Endothelial cell of umbilical vein (primary cell): ENCODE data around the gene FIBCD1. TPM values are rescaled to one million over a fixed set of nuclear protein-coding genes. Genes with fewer than 3 reads are reported as not detected.
"Not testable (repeated sequence)": the region's sequence is repeated elsewhere in the genome, so short reads cannot be mapped to it uniquely, and the experiment has no call there.

ENCODE experiments used
- BruUV-seq: library from RNA; stranded (reverse); fragments of 400-500 nt; replicated peaks from 2 replicates; lab custom pipeline; 2021; lab: Mats Ljungman, UMichigan
- CTCF ChIA-PET: fragments of 300-600, 350-600 bp; sonication (Branson Sonifier 250); formaldehyde crosslinking; loops from one replicate; lab custom pipeline; 2021; ENCODE audit warnings: antibody characterized with exemption, inconsistent platforms; lab: Charles Lee
- POLR2A ChIA-PET: fragments of 300-600, 350-600 bp; sonication (Branson Sonifier 250); formaldehyde crosslinking; loops from one replicate; lab custom pipeline; 2021; ENCODE audit warnings: antibody characterized with exemption, inconsistent platforms; lab: Charles Lee
- DNase-seq: peaks from one replicate; pipeline ENCODE4 v3.0.0-alpha.2; 2011; ENCODE audit warnings: low read depth, low spot score
- FAIRE-seq: peaks from 2 replicates; lab custom pipeline; 2011; peaks lifted over from hg19 to GRCh38; lab: Jason Lieb, UNC
- H2AFZ ChIP-seq: 2 replicates; pipeline ENCODE4 v1.6.0; 2012; ENCODE audit warnings: low read depth, low read length, control low read depth, inconsistent platforms
- H3K27ac ChIP-seq: 2 replicates; pipeline ENCODE4 v1.5.1; 2011; ENCODE audit warnings: low read depth, mild to moderate bottlenecking, control low read depth, low read length, moderate library complexity; ENCODE audit not compliant: insufficient read depth
- H3K27me3 ChIP-seq, 2 experiments: 2 replicates each; pipeline versions ENCODE4 v1.6.0 to v1.6.1; 2011; ENCODE audit warnings: low read length in 2 of 2, mixed read lengths in 1 of 2; ENCODE audit not compliant: control insufficient read depth in 2 of 2, insufficient read depth in 2 of 2
- H3K36me3 ChIP-seq, 2 experiments: 2 replicates in 1 of 2; 3 replicates in 1 of 2; pipeline ENCODE4 v1.5.1; 2011; ENCODE audit warnings: low read length in 2 of 2, mild to moderate bottlenecking in 1 of 2, moderate library complexity in 1 of 2; ENCODE audit not compliant: control insufficient read depth in 2 of 2, insufficient read depth in 2 of 2; ENCODE audit errors: extremely low read depth in 1 of 2
- H3K4me1 ChIP-seq: 3 replicates; pipeline ENCODE4 v1.5.1; 2011; ENCODE audit warnings: mild to moderate bottlenecking, low read length; ENCODE audit not compliant: control insufficient read depth, insufficient read depth; ENCODE audit errors: extremely low read depth
- H3K4me2 ChIP-seq: 2 replicates; pipeline ENCODE4 v1.6.1; 2011; ENCODE audit warnings: low read length, control low read depth, mixed read lengths; ENCODE audit not compliant: insufficient read depth
- H3K4me3 ChIP-seq, 3 experiments: fragments of 200-600 bp in 1 of 3; sonication (generic), shearing (Covaris generic) in 1 of 3; replicated peaks in 1 of 3; 2 replicates each; pipeline ENCODE4 v1.5.1; 2011 to 2016; ENCODE audit warnings: control low read depth in 3 of 3, low read length in 3 of 3, mild to moderate bottlenecking in 2 of 3, inconsistent platforms in 1 of 3, low read depth in 1 of 3, moderate library complexity in 1 of 3; ENCODE audit not compliant: insufficient read depth in 1 of 3
- H3K79me2 ChIP-seq: 2 replicates; pipeline ENCODE4 v1.6.0; 2012; ENCODE audit warnings: low read length, inconsistent platforms; ENCODE audit not compliant: control insufficient read depth, insufficient read depth
- H3K9ac ChIP-seq: replicated peaks from 2 replicates; pipeline ENCODE3; 2011; ENCODE audit warnings: low read length, control low read depth; ENCODE audit not compliant: insufficient read depth; ENCODE audit errors: extremely low read depth
- H3K9me1 ChIP-seq: replicated peaks from 3 replicates; pipeline ENCODE4 v1.6.0; 2011; ENCODE audit warnings: mild to moderate bottlenecking, low read length; ENCODE audit not compliant: control insufficient read depth, insufficient read depth; ENCODE audit errors: extremely low read depth
- H3K9me3 ChIP-seq: replicated peaks from 2 replicates; pipeline ENCODE4 v1.5.1; 2012; ENCODE audit warnings: low read length, inconsistent platforms; ENCODE audit not compliant: control insufficient read depth, insufficient read depth
- H4K20me1 ChIP-seq: replicated peaks from 2 replicates; pipeline ENCODE3; 2011; ENCODE audit warnings: mild to moderate bottlenecking, low read length; ENCODE audit not compliant: control insufficient read depth, insufficient read depth; ENCODE audit errors: extremely low read depth
- CTCF ChIP-seq, 2 donors: IDR thresholded peaks; 1 replicate in 1 of 2; 2 replicates in 1 of 2; pipeline ENCODE4 v1.5.1; 2011; ENCODE audit warnings: low read length in 2 of 2, mild to moderate bottlenecking in 2 of 2, moderate library complexity in 2 of 2, control low read depth in 1 of 2, inconsistent platforms in 1 of 2, low read depth in 1 of 2; ENCODE audit not compliant: insufficient read depth in 1 of 2; ENCODE audit errors: extremely low read depth in 1 of 2
- EZH2 ChIP-seq: IDR thresholded peaks from 2 replicates; pipeline ENCODE4 v1.6.1; 2012; ENCODE audit warnings: borderline replicate concordance, low read depth, mild to moderate bottlenecking, moderate library complexity, low read length, inconsistent platforms; ENCODE audit not compliant: severe bottlenecking
- FOS ChIP-seq: IDR thresholded peaks from 2 replicates; pipeline ENCODE4 v1.6.1; 2011; ENCODE audit warnings: mild to moderate bottlenecking, low read length, moderate library complexity, borderline replicate concordance; ENCODE audit not compliant: insufficient read depth
- GATA2 ChIP-seq: IDR thresholded peaks from 2 replicates; pipeline ENCODE4 v1.7.0; 2011; ENCODE audit warnings: low read depth, mild to moderate bottlenecking, moderate library complexity, mixed read lengths, low read length; ENCODE audit not compliant: insufficient read length, insufficient read depth
- JUN ChIP-seq: IDR thresholded peaks from 2 replicates; pipeline ENCODE4 v1.6.1; 2011; ENCODE audit warnings: borderline replicate concordance, low read depth; ENCODE audit not compliant: insufficient read length, insufficient read depth
- MAX ChIP-seq: IDR thresholded peaks from 2 replicates; pipeline ENCODE4 v1.6.1; 2011; ENCODE audit not compliant: insufficient read depth, insufficient read length
- MYC ChIP-seq: IDR thresholded peaks from one replicate; pipeline ENCODE4 v1.6.1; 2011; ENCODE audit warnings: mild to moderate bottlenecking, low read depth, low read length
- POLR2A ChIP-seq: IDR thresholded peaks from 2 replicates; pipeline ENCODE4 v1.6.1; 2012; ENCODE audit warnings: low read depth, mild to moderate bottlenecking, control low read depth, low read length
- POLR2AphosphoS5 ChIP-seq: IDR thresholded peaks from 2 replicates; pipeline ENCODE4 v1.6.1; 2012; ENCODE audit warnings: low read depth, mild to moderate bottlenecking, control low read depth, low read length, moderate library complexity; ENCODE audit not compliant: insufficient read depth
- dilution Hi-C: fragments of 300-500 bp; cut with MboI; formaldehyde crosslinking; loops from one replicate; pipeline ENCODE4 v1.15.0; 2019; ENCODE audit warnings: low sequenced_read_pairs; ENCODE audit not compliant: extremely low pct_ligation_motif_present
- intact Hi-C: fragments of 100-400 bp; cut with micrococcal nuclease; formaldehyde crosslinking; loops from one replicate; pipeline ENCODE4 v1.10.0; 2022
- polyA plus RNA-seq, 4 experiments: library from polyadenylated mRNA; depleted of rRNA in 3 of 4; stranded (reverse) in 3 of 4; unstranded in 1 of 4; fragments of >200 nt; gene quantifications; 2 replicates each; pipeline versions ENCODE4 v1.2.1 to v1.2.3, GENCODE V29; 2011 to 2012; ENCODE audit warnings: missing spikeins in 1 of 4
- total RNA-seq: library from RNA; stranded (reverse); gene quantifications from 2 replicates; pipeline ENCODE4 v1.2.3, GENCODE V29; 2021

Gene FIBCD1
- total and polyA plus RNA-seq, 2 donors (not counting 3 experiments of a cell fraction or from before 2014, with no cell fraction given), result 0.14 TPM; not detected in 1

GRCh38 chr9:130955947-130956621 is 17.0 kb upstream of the FIBCD1 start:
- no peak overlapping the region for H3K4me2 ChIP-seq
- intact Hi-C loops, result no loop called here
- no peak overlapping the region for H3K4me3 ChIP-seq
- no peak overlapping the region for H3K27ac ChIP-seq
- no peak overlapping the region for H3K9ac ChIP-seq
- FAIRE-seq (no peak), DNase-seq (no peak)
- H3K27me3 ChIP-seq, result peaks cover 0 to 1% of the 10 kb centered on the region in 2 experiments
- H3K36me3 ChIP-seq, result no peaks in the 10 kb centered on the region
- no peaks in the 10 kb centered on the region for H3K9me1 ChIP-seq
- CTCF ChIA-PET, result interaction anchor here (1.0 to 2.0 kb wide), 2 partner anchors 42 to 91 kb away, joined by 4 to 9 read pairs; no protein-coding TSS in a partner anchor
- dilution Hi-C loops, result no loop called here
- H3K9me3 ChIP-seq, result no peaks in the 10 kb centered on the region
- no peak for TF ChIP-seq POLR2AphosphoS5
- no peak for TF ChIP-seq CTCF (IDR thresholded peaks at IDR 0.05; ENCODE audit: extremely low read depth in 1 of 2, insufficient read depth in 1 of 2, low read depth in 1 of 2, low read length in 2 of 2)
- no peak for TF ChIP-seq MAX
- TF ChIP-seq GATA2, result no peak
- no peak for TF ChIP-seq EZH2
- TF ChIP-seq POLR2A, result no peak
- TF ChIP-seq MYC, result no peak
- no peak for TF ChIP-seq JUN
- TF ChIP-seq FOS, result no peak
- no peaks in the 10 kb centered on the region for H4K20me1 ChIP-seq
- no TSS peak for BruUV-seq
- no peak overlapping the region for H2AFZ ChIP-seq
- H3K79me2 ChIP-seq, result no peaks in the 10 kb centered on the region
- POLR2A ChIA-PET, result no interaction called here
- no peaks in the 10 kb centered on the region for H3K4me1 ChIP-seq

GRCh38 chr9:130954925-130955324 is 15.9 kb upstream of the FIBCD1 start:
- H3K79me2 ChIP-seq, CTCF ChIA-PET, H3K4me3 ChIP-seq, H3K9me3 ChIP-seq, intact Hi-C loops, BruUV-seq, H3K4me1 ChIP-seq, H3K27me3 ChIP-seq, POLR2A ChIA-PET, H3K4me2 ChIP-seq, H3K9ac ChIP-seq, FAIRE-seq, H3K27ac ChIP-seq, H4K20me1 ChIP-seq, DNase-seq, dilution Hi-C loops, H2AFZ ChIP-seq, H3K36me3 ChIP-seq, H3K9me1 ChIP-seq: not testable (repeated sequence)
